Ishikawa (cell line): ENCODE results near the gene RIMBP2.

Experiments used
- CEBPB ChIP-seq: IDR thresholded peaks from 2 replicates; pipeline ENCODE4 v1.6.1; 2012
- CREB1 ChIP-seq: IDR thresholded peaks from 2 replicates; pipeline ENCODE4 v1.6.1; 2012; ENCODE audit warnings: low read depth
- EGR1 ChIP-seq: IDR thresholded peaks from 2 replicates; pipeline ENCODE4 v1.6.1; 2012
- EP300 ChIP-seq: IDR thresholded peaks from 2 replicates; pipeline ENCODE4 v1.6.1; 2012; ENCODE audit warnings: borderline replicate concordance
- RAD21 ChIP-seq: IDR thresholded peaks from 2 replicates; pipeline ENCODE4 v1.6.1; 2012; ENCODE audit warnings: low read depth
- TAF1 ChIP-seq: IDR thresholded peaks from 2 replicates; pipeline ENCODE4 v1.6.1; 2012; ENCODE audit warnings: low read depth, mild to moderate bottlenecking
- TEAD4 ChIP-seq: IDR thresholded peaks from 2 replicates; pipeline ENCODE4 v1.6.1; 2012
- YY1 ChIP-seq: IDR thresholded peaks from 2 replicates; pipeline ENCODE4 v1.6.1; 2012; ENCODE audit warnings: low read depth
- ZBTB7A ChIP-seq: IDR thresholded peaks from 2 replicates; pipeline ENCODE4 v1.6.1; 2012; ENCODE audit warnings: low read depth
- TF ChIP-seq, protein P1 (sequence below): IDR thresholded peaks from 2 replicates; pipeline ENCODE4 v1.6.1; 2012
- TF ChIP-seq, protein P2 (sequence below): IDR thresholded peaks from 2 replicates; pipeline ENCODE4 v1.6.1; 2012
- TF ChIP-seq, protein P3 (sequence below): IDR thresholded peaks from 2 replicates; pipeline ENCODE4 v1.6.1; 2012; ENCODE audit warnings: low read depth, mild to moderate bottlenecking

DNA sequence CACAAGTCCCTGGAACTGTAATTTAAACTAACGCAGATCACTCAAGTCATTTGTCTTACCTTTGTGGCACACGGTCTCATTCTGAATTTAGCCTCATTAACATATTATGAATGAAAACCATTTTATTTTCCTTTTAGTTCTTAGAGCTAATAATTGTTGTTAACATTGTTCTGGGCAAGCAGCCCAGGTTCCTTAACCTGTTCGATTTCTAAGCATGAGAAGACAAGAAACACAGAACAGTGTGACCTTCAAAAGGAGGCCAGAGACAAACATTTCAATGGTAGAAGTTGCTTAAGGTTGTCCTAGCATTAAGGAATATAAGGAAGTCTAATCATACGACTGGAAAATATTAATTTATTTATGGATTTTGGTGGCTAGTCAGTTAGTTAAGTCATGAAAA, 343.2 kb downstream of the RIMBP2 start:
- TF ChIP-seq TEAD4 (no peak), CEBPB (no peak), RAD21 (no peak), TAF1 (no peak), EP300 (no peak), CREB1 (no peak), EGR1 (no peak), ZBTB7A (no peak), YY1 (no peak)
- TF ChIP-seq, protein P1, sequence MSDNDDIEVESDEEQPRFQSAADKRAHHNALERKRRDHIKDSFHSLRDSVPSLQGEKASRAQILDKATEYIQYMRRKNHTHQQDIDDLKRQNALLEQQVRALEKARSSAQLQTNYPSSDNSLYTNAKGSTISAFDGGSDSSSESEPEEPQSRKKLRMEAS: no peak
- TF ChIP-seq, protein P2, sequence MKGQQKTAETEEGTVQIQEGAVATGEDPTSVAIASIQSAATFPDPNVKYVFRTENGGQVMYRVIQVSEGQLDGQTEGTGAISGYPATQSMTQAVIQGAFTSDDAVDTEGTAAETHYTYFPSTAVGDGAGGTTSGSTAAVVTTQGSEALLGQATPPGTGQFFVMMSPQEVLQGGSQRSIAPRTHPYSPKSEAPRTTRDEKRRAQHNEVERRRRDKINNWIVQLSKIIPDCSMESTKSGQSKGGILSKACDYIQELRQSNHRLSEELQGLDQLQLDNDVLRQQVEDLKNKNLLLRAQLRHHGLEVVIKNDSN: no peak
- TF ChIP-seq, protein P3, sequence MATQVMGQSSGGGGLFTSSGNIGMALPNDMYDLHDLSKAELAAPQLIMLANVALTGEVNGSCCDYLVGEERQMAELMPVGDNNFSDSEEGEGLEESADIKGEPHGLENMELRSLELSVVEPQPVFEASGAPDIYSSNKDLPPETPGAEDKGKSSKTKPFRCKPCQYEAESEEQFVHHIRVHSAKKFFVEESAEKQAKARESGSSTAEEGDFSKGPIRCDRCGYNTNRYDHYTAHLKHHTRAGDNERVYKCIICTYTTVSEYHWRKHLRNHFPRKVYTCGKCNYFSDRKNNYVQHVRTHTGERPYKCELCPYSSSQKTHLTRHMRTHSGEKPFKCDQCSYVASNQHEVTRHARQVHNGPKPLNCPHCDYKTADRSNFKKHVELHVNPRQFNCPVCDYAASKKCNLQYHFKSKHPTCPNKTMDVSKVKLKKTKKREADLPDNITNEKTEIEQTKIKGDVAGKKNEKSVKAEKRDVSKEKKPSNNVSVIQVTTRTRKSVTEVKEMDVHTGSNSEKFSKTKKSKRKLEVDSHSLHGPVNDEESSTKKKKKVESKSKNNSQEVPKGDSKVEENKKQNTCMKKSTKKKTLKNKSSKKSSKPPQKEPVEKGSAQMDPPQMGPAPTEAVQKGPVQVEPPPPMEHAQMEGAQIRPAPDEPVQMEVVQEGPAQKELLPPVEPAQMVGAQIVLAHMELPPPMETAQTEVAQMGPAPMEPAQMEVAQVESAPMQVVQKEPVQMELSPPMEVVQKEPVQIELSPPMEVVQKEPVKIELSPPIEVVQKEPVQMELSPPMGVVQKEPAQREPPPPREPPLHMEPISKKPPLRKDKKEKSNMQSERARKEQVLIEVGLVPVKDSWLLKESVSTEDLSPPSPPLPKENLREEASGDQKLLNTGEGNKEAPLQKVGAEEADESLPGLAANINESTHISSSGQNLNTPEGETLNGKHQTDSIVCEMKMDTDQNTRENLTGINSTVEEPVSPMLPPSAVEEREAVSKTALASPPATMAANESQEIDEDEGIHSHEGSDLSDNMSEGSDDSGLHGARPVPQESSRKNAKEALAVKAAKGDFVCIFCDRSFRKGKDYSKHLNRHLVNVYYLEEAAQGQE: no peak
